DOHH2 (cell line): ENCODE measurements around the gene ZSCAN10.

Experiments used
- H3F3A ChIP-seq: fragments of 200-600 bp; sonication (generic), shearing (Covaris generic); 2 replicates; pipeline ENCODE4 v1.6.0; 2016; ENCODE audit warnings: antibody characterized with exemption, mild to moderate bottlenecking; ENCODE audit not compliant: control insufficient read depth, insufficient read depth
- H3K27ac ChIP-seq: fragments of 200-600 bp; sonication (generic); 2 replicates; pipeline ENCODE4 v1.5.1; 2014; ENCODE audit warnings: low read depth, mild to moderate bottlenecking, low read length, moderate library complexity
- H3K27me3 ChIP-seq: fragments of 200-600 bp; sonication (generic); 2 replicates; pipeline ENCODE4 v1.6.1; 2014; ENCODE audit warnings: mild to moderate bottlenecking, low read length, mixed read lengths; ENCODE audit not compliant: control insufficient read depth
- H3K36me3 ChIP-seq: fragments of 200-600 bp; sonication (generic); 2 replicates; pipeline ENCODE4 v1.6.1; 2014; ENCODE audit warnings: mild to moderate bottlenecking, low read length, moderate library complexity, mixed read lengths; ENCODE audit not compliant: control insufficient read depth
- H3K4me1 ChIP-seq: fragments of 200-600 bp; sonication (generic); 2 replicates; pipeline ENCODE4 v1.6.1; 2014; ENCODE audit warnings: mild to moderate bottlenecking, low read length, mixed read lengths; ENCODE audit not compliant: control insufficient read depth
- H3K4me2 ChIP-seq: fragments of 200-600 bp; sonication (generic); 2 replicates; pipeline ENCODE4 v1.6.0; 2014; ENCODE audit warnings: mild to moderate bottlenecking, low read length, moderate library complexity
- H3K4me3 ChIP-seq: fragments of 200-600 bp; sonication (generic); 2 replicates; pipeline ENCODE4 v1.5.1; 2014; ENCODE audit warnings: mild to moderate bottlenecking, low read length, mixed read lengths
- H3K79me2 ChIP-seq: fragments of 200-600 bp; sonication (generic); 2 replicates; pipeline ENCODE4 v1.6.1; 2014; ENCODE audit warnings: mild to moderate bottlenecking, low read length, mixed read lengths; ENCODE audit not compliant: control insufficient read depth
- H3K9me2 ChIP-seq: fragments of 200-600 bp; sonication (generic); replicated peaks from 2 replicates; pipeline ENCODE4 v1.6.1; 2014; ENCODE audit warnings: mild to moderate bottlenecking, low read length, mixed read lengths; ENCODE audit not compliant: control insufficient read depth
- H3K9me3 ChIP-seq: fragments of 200-600 bp; sonication (generic); 2 replicates; pipeline ENCODE4 v1.6.1; 2014; ENCODE audit warnings: antibody characterized with exemption, low read length, mixed read lengths; ENCODE audit not compliant: control insufficient read depth, insufficient read depth
- H4K20me1 ChIP-seq: fragments of 200-600 bp; sonication (generic); 2 replicates; pipeline ENCODE4 v1.6.0; 2014; ENCODE audit warnings: low read depth, mild to moderate bottlenecking, antibody characterized with exemption, low read length, moderate library complexity; ENCODE audit not compliant: control insufficient read depth, insufficient read depth
- CTCF ChIP-seq: fragments of 200-600 bp; sonication (generic); IDR thresholded peaks from one replicate; pipeline ENCODE4 v1.5.1; 2014; ENCODE audit warnings: antibody characterized with exemption, mild to moderate bottlenecking, low read depth, low read length; ENCODE audit not compliant: poor library complexity, severe bottlenecking
- EZH2phosphoT487 ChIP-seq: fragments of 200-600 bp; sonication (generic); IDR thresholded peaks from 2 replicates; pipeline ENCODE4 v1.6.1; 2017; ENCODE audit warnings: borderline replicate concordance, mild to moderate bottlenecking, antibody characterized with exemption, low read length, moderate library complexity, mixed read lengths

ZSCAN10 gene

GRCh38 chr16:3059723-3060242 is 39.3 kb downstream of the ZSCAN10 start:
- Histone ChIP-seq H3K9me3 (no peaks in the 10 kb centered on the region), H3K27me3 (no peaks in the 10 kb centered on the region), H3F3A (0 out of 2 replicates have a peak, but pooled peaks cover 3% of the 10 kb centered on the region), H4K20me1 (no peaks in the 10 kb centered on the region), H3K9me2 (no peaks in the 10 kb centered on the region), H3K4me1 (peaks cover 37% of the 10 kb centered on the region), H3K36me3 (no peaks in the 10 kb centered on the region), H3K27ac (no peak overlapping the region), H3K79me2 (no peaks in the 10 kb centered on the region), H3K4me3 (peak overlapping the region; percentile 79), H3K4me2 (peak overlapping the region; percentile 88)
- TF ChIP-seq EZH2phosphoT487 (no peak), CTCF (no peak)

- Histone ChIP-seq H3K4me1 (peaks cover 41% of the 10 kb centered on the region), H3K4me3 (peak overlapping the region; percentile 79), H3K4me2 (peak overlapping the region; percentile 88), H3K36me3 (no peaks in the 10 kb centered on the region), H3K79me2 (no peaks in the 10 kb centered on the region), H3K9me2 (no peaks in the 10 kb centered on the region), H4K20me1 (no peaks in the 10 kb centered on the region), H3K27ac (no peak overlapping the region), H3K9me3 (no peaks in the 10 kb centered on the region), H3K27me3 (no peaks in the 10 kb centered on the region), H3F3A (0 out of 2 replicates have a peak, but pooled peaks cover 3% of the 10 kb centered on the region)
- TF ChIP-seq CTCF (peak; percentile 79), EZH2phosphoT487 (no peak)
Observed at GRCh38 chr16:3059041-3059722, 39.9 kb downstream of the ZSCAN10 start.

- Histone ChIP-seq H4K20me1 (no peaks in the 10 kb centered on the region), H3K36me3 (no peaks in the 10 kb centered on the region), H3K27ac (no peak overlapping the region), H3K27me3 (no peaks in the 10 kb centered on the region), H3F3A (0 out of 2 replicates have a peak, but pooled peaks cover 3% of the 10 kb centered on the region), H3K9me2 (no peaks in the 10 kb centered on the region), H3K79me2 (no peaks in the 10 kb centered on the region), H3K4me3 (peak overlapping the region; percentile 79), H3K4me2 (peak overlapping the region; percentile 88), H3K9me3 (no peaks in the 10 kb centered on the region), H3K4me1 (peaks cover 41% of the 10 kb centered on the region)
- TF ChIP-seq CTCF (no peak), EZH2phosphoT487 (no peak)
Observed at GRCh38 chr16:3058139-3059030, 40.7 kb downstream of the ZSCAN10 start.
